WTC11 (cell line): ENCODE measurements around the gene EHBP1. TPM values are rescaled to one million over a fixed set of nuclear protein-coding genes. Genes with fewer than 3 reads are reported as not detected.

Source experiments
- ATAC-seq: fragments of 200-7000 bp; cut with Tn5 transposase; 2 replicates; pipeline ENCODE4 v1.10.0; 2021; ENCODE audit warnings: mild to moderate bottlenecking, moderate library complexity
- CTCF ChIA-PET: fragments of 300-600 bp; sonication (Branson Sonifier 250); formaldehyde crosslinking; loops from one replicate; lab custom pipeline; 2021; ENCODE audit warnings: antibody characterized with exemption; lab: Charles Lee
- POLR2A ChIA-PET: fragments of 350-600 bp; sonication (Branson Sonifier 250); formaldehyde crosslinking; loops from one replicate; lab custom pipeline; 2021; ENCODE audit warnings: antibody characterized with exemption; lab: Charles Lee
- DNase-seq: peaks from one replicate; pipeline ENCODE4 v3.0.0; 2021; ENCODE audit warnings: low spot score
- H3K27ac Mint-ChIP-seq: 2 replicates; pipeline ENCODE4 v1.8.0; 2021; ENCODE audit warnings: mixed read lengths
- H3K27me3 Mint-ChIP-seq: 2 replicates; pipeline ENCODE4 v1.8.0; 2021; ENCODE audit warnings: low read depth, mild to moderate bottlenecking, moderate library complexity, mixed read lengths
- H3K36me3 Mint-ChIP-seq: 2 replicates; pipeline ENCODE4 v1.8.0; 2021; ENCODE audit warnings: mixed read lengths
- H3K4me1 Mint-ChIP-seq: 2 replicates; pipeline ENCODE4 v1.8.0; 2022; ENCODE audit warnings: mixed read lengths
- H3K4me3 Mint-ChIP-seq: 2 replicates; pipeline ENCODE4 v1.8.0; 2021; ENCODE audit warnings: mild to moderate bottlenecking, moderate library complexity, mixed read lengths
- H3K9me3 Mint-ChIP-seq: 2 replicates; pipeline ENCODE4 v1.8.0; 2021; ENCODE audit warnings: mixed read lengths
- AR ChIP-seq: fragments of 250-450 bp; sonication (Bioruptor Pico); IDR thresholded peaks from 2 replicates; pipeline ENCODE4 v1.9.0; 2021; ENCODE audit warnings: mild to moderate bottlenecking
- ATF1 ChIP-seq: sonication (generic); formaldehyde crosslinking; IDR thresholded peaks from 2 replicates; pipeline ENCODE4 v1.8.1; 2023; ENCODE audit warnings: mild to moderate bottlenecking, moderate library complexity, missing genetic modification reagents
- CBFB ChIP-seq: sonication (generic); formaldehyde crosslinking; IDR thresholded peaks from 2 replicates; pipeline ENCODE4 v1.8.1; 2022; ENCODE audit warnings: mild to moderate bottlenecking, low read depth, missing genetic modification reagents
- CREM ChIP-seq: sonication (generic); formaldehyde crosslinking; IDR thresholded peaks from 2 replicates; pipeline ENCODE4 v1.8.1; 2022; ENCODE audit warnings: mild to moderate bottlenecking, missing genetic modification reagents, moderate library complexity
- FOXP1 ChIP-seq: sonication (generic); formaldehyde crosslinking; IDR thresholded peaks from 2 replicates; pipeline ENCODE4 v1.8.0; 2022; ENCODE audit warnings: missing genetic modification reagents, mild to moderate bottlenecking, moderate library complexity, borderline replicate concordance
- FOXP4 ChIP-seq: sonication (generic); formaldehyde crosslinking; IDR thresholded peaks from 2 replicates; pipeline ENCODE4 v1.8.0; 2022; ENCODE audit warnings: mild to moderate bottlenecking, missing genetic modification reagents
- IRF2 ChIP-seq: sonication (generic); formaldehyde crosslinking; IDR thresholded peaks from 2 replicates; pipeline ENCODE4 v1.8.0; 2022; ENCODE audit warnings: low read depth, missing genetic modification reagents, borderline replicate concordance
- JAZF1 ChIP-seq: fragments of 250-450 bp; sonication (Bioruptor Pico); IDR thresholded peaks from 2 replicates; pipeline ENCODE4 v1.9.0; 2021; ENCODE audit warnings: moderate library complexity, mild to moderate bottlenecking, inconsistent platforms
- JUN ChIP-seq: sonication (generic); formaldehyde crosslinking; IDR thresholded peaks from 2 replicates; pipeline ENCODE4 v1.8.0; 2023; ENCODE audit warnings: mild to moderate bottlenecking, missing genetic modification reagents
- MXD4 ChIP-seq: fragments of 250-450 bp; sonication (Bioruptor Pico); IDR thresholded peaks from 2 replicates; pipeline ENCODE4 v1.8.0; 2021; ENCODE audit warnings: mild to moderate bottlenecking, moderate library complexity, borderline replicate concordance
- NFYB ChIP-seq: sonication (generic); formaldehyde crosslinking; conservative IDR thresholded peaks from 2 replicates; pipeline ENCODE4 v1.8.0; 2022; ENCODE audit warnings: low read depth, missing genetic modification reagents
- PRRX2 ChIP-seq: fragments of 250-450 bp; sonication (Bioruptor Pico); IDR thresholded peaks from 2 replicates; pipeline ENCODE4 v1.8.0; 2021; ENCODE audit warnings: mild to moderate bottlenecking
- RORB ChIP-seq: fragments of 250-450 bp; sonication (Bioruptor Pico); IDR thresholded peaks from 2 replicates; pipeline ENCODE4 v1.9.0; 2021; ENCODE audit warnings: mild to moderate bottlenecking
- SOX15 ChIP-seq: fragments of 250-450 bp; sonication (Bioruptor Pico); IDR thresholded peaks from 2 replicates; pipeline ENCODE4 v1.9.0; 2021; ENCODE audit warnings: mild to moderate bottlenecking
- TEAD4 ChIP-seq: sonication (generic); formaldehyde crosslinking; IDR thresholded peaks from 2 replicates; pipeline ENCODE4 v1.8.0; 2022; ENCODE audit warnings: mild to moderate bottlenecking, missing genetic modification reagents
- ZNF219 ChIP-seq: sonication (generic); formaldehyde crosslinking; IDR thresholded peaks from 2 replicates; pipeline ENCODE4 v1.8.0; 2023; ENCODE audit warnings: missing genetic modification reagents, mild to moderate bottlenecking, borderline replicate concordance
- ZNF317 ChIP-seq: sonication (generic); formaldehyde crosslinking; IDR thresholded peaks from 2 replicates; pipeline ENCODE4 v1.8.1; 2023; ENCODE audit warnings: low read depth, mild to moderate bottlenecking, moderate library complexity, missing genetic modification reagents, borderline replicate concordance
- total RNA-seq: library from RNA; stranded (reverse); gene quantifications from 3 replicates; pipeline ENCODE4 v1.2.3, GENCODE V29; 2021
- TF ChIP-seq, protein P1 (sequence below): sonication (generic); formaldehyde crosslinking; IDR thresholded peaks from 2 replicates; pipeline ENCODE4 v1.8.1; 2023; ENCODE audit warnings: mild to moderate bottlenecking, missing genetic modification reagents, moderate library complexity
- TF ChIP-seq, protein P2 (sequence below): fragments of 250-450 bp; sonication (Bioruptor Pico); conservative IDR thresholded peaks from 2 replicates; pipeline ENCODE4 v1.9.0; 2021; ENCODE audit warnings: mild to moderate bottlenecking
- TF ChIP-seq, protein P3 (sequence below): sonication (generic); formaldehyde crosslinking; IDR thresholded peaks from 2 replicates; pipeline ENCODE4 v1.8.0; 2023; ENCODE audit warnings: missing genetic modification reagents
- TF ChIP-seq, protein P4 (sequence below): fragments of 200-600 bp; IDR thresholded peaks from 2 replicates; pipeline ENCODE4 v1.8.0; 2022; ENCODE audit warnings: antibody characterized with exemption

EHBP1 gene
- total RNA-seq, 1 experiment from 2014 or later, result 36.4 TPM

- ATAC-seq, result no peak
- H3K27ac Mint-ChIP-seq, result no peak overlapping the region
- no peaks in the 10 kb centered on the region for H3K36me3 Mint-ChIP-seq
- H3K4me1 Mint-ChIP-seq, result peaks cover 19% of the 10 kb centered on the region
- H3K27me3 Mint-ChIP-seq, result no peaks in the 10 kb centered on the region
- TF ChIP-seq MXD4 (no peak), PRRX2 (CRISPR knock-in tag) (no peak), ZNF219 (no peak), IRF2 (CRISPR knock-in tag) (no peak)
- TF ChIP-seq, all 79 proteins: peak for 0
- H3K4me3 Mint-ChIP-seq, result no peak overlapping the region
- ChIA-PET CTCF (no interaction called here), POLR2A (no interaction called here)
- H3K9me3 Mint-ChIP-seq, result no peaks in the 10 kb centered on the region
- no peak for DNase-seq
Measured at GRCh38 chr2:62971936-62972335, 266.4 kb downstream of the EHBP1 start.

DNA sequence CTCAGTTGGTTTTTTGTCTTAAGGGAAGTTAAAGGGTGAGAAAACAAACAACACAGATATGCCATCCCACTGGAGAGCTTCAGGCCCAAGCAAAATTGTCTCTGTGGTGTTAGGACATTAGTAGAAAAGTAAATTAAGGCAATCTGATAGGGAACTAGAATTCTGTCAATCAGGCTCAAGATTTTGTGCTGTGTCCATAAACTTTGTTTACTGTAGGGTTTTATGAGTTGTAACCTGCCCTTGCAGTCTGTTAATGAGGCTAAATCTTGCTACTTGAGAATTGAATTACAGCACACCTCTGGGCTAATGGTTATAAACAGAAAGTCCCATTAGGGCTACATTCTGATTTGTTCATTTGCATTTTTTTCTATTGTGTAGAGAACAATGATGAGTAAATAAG is 267.1 kb downstream of the EHBP1 start:
- POLR2A ChIA-PET, result no interaction called here
- CTCF ChIA-PET, result no interaction called here
- peaks cover 19% of the 10 kb centered on the region for H3K4me1 Mint-ChIP-seq
- H3K27ac Mint-ChIP-seq, result no peak overlapping the region
- no peaks in the 10 kb centered on the region for H3K27me3 Mint-ChIP-seq
- H3K36me3 Mint-ChIP-seq, result no peaks in the 10 kb centered on the region
- no peak for DNase-seq
- ATAC-seq, result no peak
- TF ChIP-seq RORB (CRISPR knock-in tag) (peak; percentile 81; the same call in 1 of the 2 replicates), ATF1 (CRISPR knock-in tag) (no peak), ZNF317 (CRISPR knock-in tag) (no peak)
- TF ChIP-seq, protein P1, sequence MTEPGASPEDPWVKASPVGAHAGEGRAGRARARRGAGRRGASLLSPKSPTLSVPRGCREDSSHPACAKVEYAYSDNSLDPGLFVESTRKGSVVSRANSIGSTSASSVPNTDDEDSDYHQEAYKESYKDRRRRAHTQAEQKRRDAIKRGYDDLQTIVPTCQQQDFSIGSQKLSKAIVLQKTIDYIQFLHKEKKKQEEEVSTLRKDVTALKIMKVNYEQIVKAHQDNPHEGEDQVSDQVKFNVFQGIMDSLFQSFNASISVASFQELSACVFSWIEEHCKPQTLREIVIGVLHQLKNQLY (CRISPR knock-in tag), result no peak
- H3K4me3 Mint-ChIP-seq, result no peak overlapping the region
- no peaks in the 10 kb centered on the region for H3K9me3 Mint-ChIP-seq

- POLR2A ChIA-PET, result no interaction called here
- peaks cover 19% of the 10 kb centered on the region for H3K4me1 Mint-ChIP-seq
- CTCF ChIA-PET, result no interaction called here
- no peak overlapping the region for H3K4me3 Mint-ChIP-seq
- no peaks in the 10 kb centered on the region for H3K36me3 Mint-ChIP-seq
- no peaks in the 10 kb centered on the region for H3K9me3 Mint-ChIP-seq
- ATAC-seq (no peak), DNase-seq (no peak)
- no peaks in the 10 kb centered on the region for H3K27me3 Mint-ChIP-seq
- no peak overlapping the region for H3K27ac Mint-ChIP-seq
- no peak for TF ChIP-seq PRRX2 (CRISPR knock-in tag)
- TF ChIP-seq JUN (CRISPR knock-in tag), result no peak
- no peak for TF ChIP-seq SOX15
- TF ChIP-seq CBFB (CRISPR knock-in tag), result no peak
- TF ChIP-seq, all 79 proteins: peak for 0
Measured at GRCh38 chr2:62974999-62975398, 269.5 kb downstream of the EHBP1 start.

GRCh38 chr2:62991605-62992004 is 286.1 kb downstream of the EHBP1 start:
- Mint-ChIP-seq H3K9me3 (no peaks in the 10 kb centered on the region), H3K4me1 (no peaks in the 10 kb centered on the region), H3K27ac (0 out of 2 replicates have a peak overlapping the region, but pooled peaks have one; percentile 44), H3K27me3 (no peaks in the 10 kb centered on the region), H3K36me3 (peaks cover 4% of the 10 kb centered on the region; the same call in 1 of the 2 replicates), H3K4me3 (no peak overlapping the region)
- ChIA-PET CTCF (no interaction called here), POLR2A (no interaction called here)
- DNase-seq (no peak), ATAC-seq (no peak)
- TF ChIP-seq TEAD4 (CRISPR knock-in tag), result no peak
- TF ChIP-seq FOXP1 (CRISPR knock-in tag), result no peak
- TF ChIP-seq AR (CRISPR knock-in tag), result no peak
- TF ChIP-seq, protein P2, sequence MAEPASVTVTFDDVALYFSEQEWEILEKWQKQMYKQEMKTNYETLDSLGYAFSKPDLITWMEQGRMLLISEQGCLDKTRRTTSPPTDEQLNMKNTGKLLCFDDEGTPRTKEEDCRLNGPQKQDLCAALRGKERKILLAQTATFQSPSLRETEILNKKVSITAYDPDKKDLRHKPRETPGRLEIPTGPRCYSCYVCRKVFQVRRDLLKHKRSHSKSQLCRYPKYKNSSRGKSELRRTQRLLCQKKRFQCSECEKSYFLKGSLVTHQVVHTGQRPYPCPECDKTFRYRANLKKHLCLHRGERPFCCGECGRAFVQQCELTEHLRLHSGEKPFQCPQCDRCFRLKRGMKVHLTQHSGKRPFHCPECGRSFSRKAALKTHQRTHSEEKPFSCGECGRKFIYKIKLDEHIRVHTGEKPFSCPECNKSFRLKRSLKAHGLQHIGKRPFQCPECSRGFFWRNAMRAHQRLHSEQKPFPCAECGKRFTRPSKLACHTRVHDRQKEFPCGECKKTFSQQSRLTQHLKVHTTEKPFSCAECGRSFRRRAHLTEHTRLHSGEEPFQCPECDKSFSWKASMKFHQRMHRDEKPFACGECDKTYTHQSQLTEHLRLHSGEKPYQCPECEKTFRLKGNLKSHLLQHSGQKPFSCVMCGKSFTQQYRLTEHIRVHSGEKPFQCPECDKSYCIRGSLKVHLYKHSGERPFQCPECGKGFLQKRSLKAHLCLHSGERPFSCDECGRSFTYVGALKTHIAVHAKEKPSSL, result no peak
- TF ChIP-seq FOXP4 (CRISPR knock-in tag), result no peak
- TF ChIP-seq, protein P3, sequence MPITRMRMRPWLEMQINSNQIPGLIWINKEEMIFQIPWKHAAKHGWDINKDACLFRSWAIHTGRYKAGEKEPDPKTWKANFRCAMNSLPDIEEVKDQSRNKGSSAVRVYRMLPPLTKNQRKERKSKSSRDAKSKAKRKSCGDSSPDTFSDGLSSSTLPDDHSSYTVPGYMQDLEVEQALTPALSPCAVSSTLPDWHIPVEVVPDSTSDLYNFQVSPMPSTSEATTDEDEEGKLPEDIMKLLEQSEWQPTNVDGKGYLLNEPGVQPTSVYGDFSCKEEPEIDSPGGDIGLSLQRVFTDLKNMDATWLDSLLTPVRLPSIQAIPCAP (CRISPR knock-in tag), result no peak
- TF ChIP-seq, protein P4, sequence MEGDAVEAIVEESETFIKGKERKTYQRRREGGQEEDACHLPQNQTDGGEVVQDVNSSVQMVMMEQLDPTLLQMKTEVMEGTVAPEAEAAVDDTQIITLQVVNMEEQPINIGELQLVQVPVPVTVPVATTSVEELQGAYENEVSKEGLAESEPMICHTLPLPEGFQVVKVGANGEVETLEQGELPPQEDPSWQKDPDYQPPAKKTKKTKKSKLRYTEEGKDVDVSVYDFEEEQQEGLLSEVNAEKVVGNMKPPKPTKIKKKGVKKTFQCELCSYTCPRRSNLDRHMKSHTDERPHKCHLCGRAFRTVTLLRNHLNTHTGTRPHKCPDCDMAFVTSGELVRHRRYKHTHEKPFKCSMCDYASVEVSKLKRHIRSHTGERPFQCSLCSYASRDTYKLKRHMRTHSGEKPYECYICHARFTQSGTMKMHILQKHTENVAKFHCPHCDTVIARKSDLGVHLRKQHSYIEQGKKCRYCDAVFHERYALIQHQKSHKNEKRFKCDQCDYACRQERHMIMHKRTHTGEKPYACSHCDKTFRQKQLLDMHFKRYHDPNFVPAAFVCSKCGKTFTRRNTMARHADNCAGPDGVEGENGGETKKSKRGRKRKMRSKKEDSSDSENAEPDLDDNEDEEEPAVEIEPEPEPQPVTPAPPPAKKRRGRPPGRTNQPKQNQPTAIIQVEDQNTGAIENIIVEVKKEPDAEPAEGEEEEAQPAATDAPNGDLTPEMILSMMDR, result no peak
- TF ChIP-seq JAZF1 (CRISPR knock-in tag), result no peak
- TF ChIP-seq NFYB, result no peak
- TF ChIP-seq CREM, result no peak
